GM19395 (cell line): ENCODE data around the gene ZNF514.
"Not testable (repeated sequence)": the region's sequence is repeated elsewhere in the genome, so short reads cannot be mapped to it uniquely, and the experiment has no call there.

Experiments used
- ATAC-seq: cut with Tn5 transposase; IDR thresholded peaks from one replicate; pipeline ENCODE4 v1.9.1; 2021; ENCODE audit warnings: mild to moderate bottlenecking, moderate library complexity; ENCODE audit not compliant: unreplicated experiment

ZNF514 gene

DNA sequence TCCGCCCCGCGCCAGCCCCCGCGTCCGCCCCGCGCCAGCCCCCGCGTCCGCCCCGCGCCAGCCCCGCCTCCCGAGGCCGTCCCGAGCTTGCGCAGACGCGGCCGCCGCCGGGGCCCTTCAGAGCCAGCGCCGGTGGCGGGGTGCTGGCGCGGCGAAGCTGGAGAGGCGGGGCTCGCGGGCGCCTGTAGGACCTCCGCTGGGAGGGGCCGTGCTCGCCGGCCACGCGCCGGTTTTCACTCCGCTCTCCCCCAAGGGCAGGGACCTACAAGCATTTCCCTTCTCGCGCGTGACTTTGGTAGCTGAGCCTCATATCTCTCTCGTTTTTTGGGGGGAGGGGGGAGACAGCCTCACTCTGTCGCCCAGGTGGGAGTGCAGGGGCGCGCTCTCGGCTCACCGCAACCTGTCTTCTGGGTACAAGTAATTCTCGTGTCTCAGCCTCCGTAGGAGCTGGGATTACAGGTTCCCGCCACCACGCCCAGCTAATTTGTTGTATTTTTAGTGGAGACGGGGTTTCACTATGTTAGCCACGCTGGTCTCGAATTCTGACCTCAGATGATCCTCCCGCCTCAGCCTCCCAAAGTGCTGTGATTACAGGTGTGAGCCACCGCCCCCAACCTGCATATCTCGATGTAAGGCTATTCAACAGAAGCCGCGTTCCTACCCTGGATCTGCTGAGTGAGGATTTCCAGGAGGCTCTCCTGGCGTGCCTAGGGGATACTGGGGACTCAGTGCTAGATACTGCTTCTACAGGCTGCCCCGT, at the start of gene ZNF514:
TSS of gene ZNF514 (minus strand) at position 159 of the 760 bp plus-strand sequence. CDS start 6,595 bp downstream, outside the sequence.
- ATAC-seq, result peak; percentile 82

DNA sequence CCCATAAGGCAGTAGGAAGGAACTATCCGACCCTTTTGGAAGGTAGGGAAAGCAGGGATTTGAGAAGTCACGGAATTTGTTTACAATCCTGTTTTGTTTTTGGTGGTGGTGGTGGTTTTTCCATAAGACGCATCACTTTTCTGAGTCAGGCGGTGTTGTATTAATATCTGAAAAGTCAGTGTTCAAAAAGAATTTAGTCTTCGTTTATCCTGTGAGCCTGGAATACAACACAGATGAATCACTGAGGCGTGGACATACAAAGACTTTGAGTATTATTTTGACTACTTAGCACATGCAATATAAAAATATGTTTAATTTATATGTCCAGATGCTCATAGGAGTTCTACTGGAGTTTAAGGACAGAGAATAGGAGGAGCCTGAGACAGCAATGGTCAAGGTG, 48.5 kb upstream of the ZNF514 start:
- ATAC-seq, result no peak

DNA sequence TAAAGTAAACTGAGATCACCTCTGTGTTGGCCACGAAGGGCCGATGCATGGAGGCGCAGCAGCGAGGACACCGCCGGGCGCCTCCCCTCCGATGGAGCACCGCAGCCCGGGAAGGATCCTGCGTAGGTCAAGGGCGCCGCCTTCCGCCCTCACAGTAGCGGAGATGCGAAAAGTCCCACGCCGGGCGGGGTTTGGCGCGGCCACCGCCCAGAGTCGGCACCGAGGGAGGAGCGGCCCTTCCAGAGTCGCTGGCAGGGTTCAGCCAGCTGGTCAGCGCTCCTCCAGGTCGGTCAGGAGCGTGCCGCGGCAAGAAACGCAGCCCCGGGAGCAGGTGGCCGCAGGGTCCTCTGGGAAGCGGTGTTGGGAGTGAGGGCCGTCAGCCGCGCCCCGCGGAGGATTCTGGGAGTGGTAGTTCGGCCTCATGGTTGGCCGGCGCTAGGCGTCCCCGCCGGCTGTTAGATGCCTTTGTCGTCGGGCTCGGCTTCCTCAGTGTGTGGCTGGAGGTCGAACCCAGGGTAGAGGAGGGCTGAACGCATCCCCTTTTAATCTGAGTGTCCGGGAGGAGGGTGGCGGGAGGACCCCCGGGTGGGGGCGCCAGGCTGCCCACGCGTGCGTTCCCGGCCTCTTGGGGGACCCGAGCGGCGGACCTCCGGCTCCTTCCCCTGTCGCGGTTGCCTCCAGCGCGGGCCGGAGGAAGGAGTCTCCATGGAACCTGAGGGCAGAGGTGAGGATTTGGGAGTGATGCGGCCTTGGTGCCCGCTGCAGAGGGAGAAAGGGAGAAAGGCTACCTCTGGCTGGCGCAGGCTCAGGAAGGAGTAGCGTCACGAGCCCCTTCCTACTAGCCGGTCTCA, 47.7 kb upstream of the ZNF514 start, which contains the start of gene ZNF892:
TSS of gene ZNF892 (plus strand) at position 411 of the 851 bp plus-strand sequence. CDS start at position 706, 295 bp downstream.
- peak; percentile 96 for ATAC-seq

- ATAC-seq, result no peak
Measured at GRCh38 chr2:95206096-95206495, 46.4 kb upstream of the ZNF514 start.

DNA sequence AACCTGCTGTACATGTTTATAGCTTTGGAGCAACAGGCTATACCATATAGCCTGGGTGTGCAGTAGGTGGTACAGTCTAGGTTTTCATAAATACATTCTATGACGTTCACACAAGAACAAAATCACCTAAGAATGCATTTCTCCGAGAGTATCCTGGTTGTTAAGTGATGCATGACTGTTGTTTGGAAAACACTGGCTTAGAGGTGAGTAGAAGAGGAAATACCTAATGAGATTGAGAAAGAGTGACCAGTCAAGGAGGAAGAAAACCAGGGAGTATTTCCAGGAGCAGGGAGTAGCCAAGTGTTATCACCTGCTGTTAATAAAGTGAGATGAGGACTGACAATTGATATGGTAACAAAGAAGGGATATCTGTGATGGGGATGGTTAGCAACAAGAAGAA, 44.7 kb upstream of the ZNF514 start:
- ATAC-seq, result no peak

DNA sequence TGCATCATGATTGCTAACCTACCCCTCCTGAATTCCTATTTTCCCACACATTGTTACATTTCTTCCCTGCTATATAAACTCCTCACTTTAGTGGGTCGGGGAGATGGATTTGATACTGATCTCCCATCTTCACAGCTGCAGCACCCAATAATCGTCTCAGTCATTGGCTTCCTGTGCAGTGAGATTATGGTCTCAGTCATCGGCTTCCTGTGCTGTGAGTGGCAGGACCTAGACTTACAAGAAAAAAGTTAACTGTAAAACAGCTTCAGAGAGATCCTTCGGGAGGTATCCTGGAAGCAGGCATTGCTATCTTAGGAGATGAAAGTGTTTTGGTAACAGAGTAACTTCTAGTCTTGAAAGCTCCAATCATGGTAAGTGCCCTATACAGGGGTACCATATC, 44.3 kb upstream of the ZNF514 start:
- no peak for ATAC-seq

GRCh38 chr2:95192956-95193355, 33.3 kb upstream of the ZNF514 start:
- not testable (repeated sequence) for ATAC-seq

- no peak for ATAC-seq
Measured at GRCh38 chr2:95185973-95186372, 26.3 kb upstream of the ZNF514 start.

DNA sequence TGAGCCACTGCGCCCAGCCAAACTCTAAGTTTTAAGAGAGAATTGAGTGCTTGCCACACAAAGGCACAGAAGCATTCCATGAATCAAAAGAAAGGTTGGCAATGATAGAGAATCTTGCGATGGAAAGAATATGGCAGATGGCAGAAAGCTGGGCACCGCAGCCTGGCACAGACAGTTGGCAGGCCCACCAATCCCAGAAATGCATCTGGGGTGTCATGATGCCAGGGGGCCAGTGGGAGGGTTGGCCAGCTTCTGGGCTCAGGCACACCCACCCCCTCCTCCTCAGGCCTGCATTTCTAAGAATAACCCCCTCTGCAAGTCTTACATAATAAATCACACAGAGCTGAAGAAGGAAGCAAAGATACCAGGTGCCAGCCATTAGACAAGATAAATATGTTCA, 25.5 kb upstream of the ZNF514 start:
- no peak for ATAC-seq

DNA sequence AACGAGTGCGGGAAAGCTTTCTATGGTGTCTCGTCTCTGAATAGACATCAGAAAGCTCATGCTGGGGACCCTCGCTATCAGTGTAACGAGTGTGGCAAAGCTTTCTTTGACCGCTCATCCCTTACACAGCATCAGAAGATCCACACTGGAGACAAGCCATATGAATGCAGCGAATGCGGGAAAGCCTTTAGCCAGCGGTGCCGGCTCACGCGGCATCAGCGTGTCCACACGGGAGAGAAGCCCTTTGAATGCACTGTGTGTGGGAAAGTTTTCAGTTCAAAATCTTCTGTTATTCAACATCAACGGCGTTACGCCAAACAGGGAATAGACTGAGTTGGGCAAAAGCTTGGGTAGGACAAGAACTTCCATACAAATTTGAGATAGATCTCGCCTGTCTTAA, 22.1 kb upstream of the ZNF514 start:
- ATAC-seq, result no peak

- ATAC-seq, result no peak
Measured at GRCh38 chr2:95179451-95179850, 19.8 kb upstream of the ZNF514 start.

DNA sequence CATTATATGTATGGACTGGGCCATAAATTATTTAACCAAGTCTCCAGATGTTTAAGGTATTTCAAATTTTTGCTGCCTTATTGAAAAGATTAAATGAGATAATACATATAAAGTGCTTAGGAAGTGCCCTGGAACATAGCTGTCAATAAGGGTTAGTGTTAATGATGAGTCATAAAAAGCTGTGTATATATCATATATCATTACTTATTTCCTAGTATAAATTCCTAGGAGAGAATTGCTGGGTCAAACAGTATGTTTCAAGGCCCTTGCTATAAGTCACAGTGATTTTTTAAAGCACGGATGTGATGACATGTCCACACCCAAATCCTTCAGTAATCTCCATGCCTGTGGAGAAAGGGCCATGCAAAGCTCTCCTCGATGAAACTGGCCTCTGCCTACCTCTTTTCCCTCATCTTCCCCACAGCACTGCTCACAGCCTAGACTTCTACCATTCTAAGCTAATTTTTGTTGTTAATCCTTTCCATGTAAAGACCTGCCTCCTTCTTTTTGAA, 14.4 kb upstream of the ZNF514 start:
- ATAC-seq, result no peak

DNA sequence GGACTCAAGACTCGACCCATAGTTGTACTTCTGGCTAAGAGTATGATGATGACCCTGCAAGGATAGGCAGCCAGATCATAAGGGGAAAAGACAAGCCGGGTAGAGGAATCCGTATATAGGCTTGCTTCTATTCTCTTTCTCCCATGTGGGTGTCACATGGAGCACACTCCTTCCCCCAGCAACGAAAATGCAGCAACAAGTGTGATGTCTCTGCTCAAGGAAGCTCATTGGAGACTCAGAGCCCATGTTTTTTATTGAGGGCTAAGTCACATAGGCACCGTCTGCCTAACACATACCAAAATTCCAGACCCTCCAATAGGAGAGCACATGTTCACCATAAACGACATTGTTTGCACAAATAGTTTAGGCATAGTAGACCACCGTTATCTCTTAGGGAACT, 12.3 kb upstream of the ZNF514 start:
- ATAC-seq, result no peak

DNA sequence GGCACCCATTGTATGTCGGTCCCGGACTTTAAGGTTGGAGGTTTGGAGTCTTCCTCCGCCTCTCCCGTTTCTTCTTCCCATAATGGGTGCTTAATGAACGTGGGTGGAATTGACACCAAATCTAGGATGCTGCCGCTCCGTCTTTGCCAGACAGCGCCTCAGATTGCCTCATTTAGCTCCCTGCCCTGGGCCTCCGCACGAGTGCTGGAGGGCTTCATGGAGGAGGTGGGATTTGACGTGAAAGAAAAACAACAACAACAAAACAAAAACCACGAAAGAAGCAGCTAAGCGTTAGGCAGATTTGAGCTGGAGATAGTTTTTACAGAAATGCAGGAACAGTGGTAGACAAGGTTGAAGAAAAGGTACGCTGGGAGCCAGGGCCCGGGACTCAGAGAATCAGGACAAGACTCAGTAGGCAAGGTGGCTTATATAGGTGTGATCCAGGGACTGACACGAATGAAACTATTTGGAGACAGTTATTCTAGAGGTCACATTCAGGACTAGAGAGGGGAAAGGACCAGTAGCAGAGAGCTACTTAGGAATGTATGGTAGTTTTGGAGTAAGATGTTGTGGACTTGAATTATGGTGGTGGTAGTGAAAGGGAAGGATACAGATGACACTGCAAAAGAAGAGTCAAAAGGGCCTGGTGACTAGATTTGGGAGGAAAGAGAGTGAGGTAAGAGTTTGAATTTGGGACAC, 6.6 kb upstream of the ZNF514 start:
- peak; percentile 19 for ATAC-seq

DNA sequence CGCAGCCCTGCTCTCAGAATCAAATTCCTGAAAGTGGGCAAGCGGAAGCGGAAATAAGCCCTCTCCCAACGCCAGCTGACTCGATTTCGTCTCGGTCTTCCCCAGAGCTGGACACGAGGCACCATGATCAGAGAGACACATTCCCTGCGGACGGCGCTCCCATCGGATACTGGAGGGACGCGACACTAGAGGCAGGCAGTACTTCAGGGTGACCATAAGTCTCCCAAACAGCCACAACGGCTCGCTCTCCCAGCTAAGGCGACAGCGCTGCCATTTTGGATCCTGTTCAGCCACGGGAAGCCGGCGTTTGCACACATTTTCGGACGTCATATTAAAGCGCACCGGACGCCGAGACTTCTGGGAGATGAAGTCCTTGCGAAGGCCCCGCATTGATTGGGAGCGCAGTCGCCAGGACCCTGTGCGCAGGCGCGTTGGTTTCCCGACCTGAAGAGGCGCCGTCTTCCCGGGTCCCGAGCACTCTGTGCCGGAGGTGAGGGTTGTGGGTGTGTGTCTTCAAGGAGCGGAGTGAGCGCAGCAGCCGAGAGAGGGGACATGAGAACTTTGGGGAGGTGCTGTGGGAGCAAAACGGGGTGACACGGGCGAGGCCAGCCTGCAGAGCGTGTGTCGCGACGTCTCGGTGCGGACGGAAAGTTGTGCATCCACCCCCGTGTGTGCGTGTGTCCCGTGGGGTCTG, 5.9 kb upstream of the ZNF514 start, which contains the start of gene ZNF2:
TSS of gene ZNF2 (plus strand) at position 439 of the 694 bp plus-strand sequence. CDS start 10,418 bp downstream, outside the sequence.
- ATAC-seq, result peak; percentile 92

DNA sequence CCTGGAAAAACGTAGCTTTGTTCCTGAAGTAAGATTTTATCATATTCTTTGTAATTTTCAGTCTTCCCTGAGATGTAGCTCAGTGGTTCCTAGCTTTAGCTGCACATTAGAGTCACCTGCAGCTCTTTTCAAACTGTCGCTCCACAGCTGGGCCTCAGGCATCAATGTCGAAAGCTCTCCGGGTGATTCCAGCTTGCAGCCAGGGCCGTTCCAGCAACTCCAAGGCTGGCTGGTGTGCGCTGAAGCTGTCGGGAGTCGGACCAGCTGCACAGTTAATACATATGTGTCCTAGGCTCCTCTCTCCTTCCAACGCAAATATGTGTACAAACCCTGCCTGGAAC, 5.4 kb upstream of the ZNF514 start:
- peak; percentile 30 for ATAC-seq

DNA sequence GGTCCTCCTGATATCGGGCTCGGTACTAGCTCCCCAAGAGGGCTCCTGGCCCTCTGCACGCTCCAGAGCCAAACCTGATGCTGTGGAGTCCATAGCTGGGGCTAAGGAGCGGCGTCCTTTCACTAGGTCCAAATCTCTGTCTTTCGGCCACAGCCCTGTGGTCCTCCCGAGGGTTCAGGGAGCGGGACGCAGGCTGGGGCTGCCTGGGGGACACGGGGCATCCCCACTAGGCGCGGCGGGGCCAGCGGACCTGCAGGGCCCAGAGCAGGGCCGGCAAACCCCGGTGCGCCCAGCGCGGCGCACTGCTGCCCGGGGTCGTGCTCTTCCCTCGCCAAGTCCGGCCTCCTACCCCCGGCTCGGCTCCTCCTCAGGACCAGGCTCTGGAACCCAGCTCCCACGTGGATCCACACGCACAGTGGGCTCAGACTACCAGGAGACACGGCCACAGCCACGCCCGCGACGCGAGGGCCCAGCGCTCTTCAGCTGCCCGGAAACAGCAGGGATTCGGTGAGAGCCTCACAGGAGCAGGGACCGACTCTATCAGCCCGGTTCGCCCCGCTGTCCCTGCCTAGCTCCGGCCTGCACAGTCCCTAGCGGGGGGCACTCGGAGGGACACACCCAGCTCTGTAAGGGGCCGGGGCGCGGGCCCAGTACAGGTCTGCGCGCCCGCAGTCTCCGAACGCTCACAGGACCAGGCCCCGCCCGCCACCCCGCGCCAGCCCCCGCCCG, 593 bp downstream of the ZNF514 start:
- ATAC-seq, result peak; percentile 52

DNA sequence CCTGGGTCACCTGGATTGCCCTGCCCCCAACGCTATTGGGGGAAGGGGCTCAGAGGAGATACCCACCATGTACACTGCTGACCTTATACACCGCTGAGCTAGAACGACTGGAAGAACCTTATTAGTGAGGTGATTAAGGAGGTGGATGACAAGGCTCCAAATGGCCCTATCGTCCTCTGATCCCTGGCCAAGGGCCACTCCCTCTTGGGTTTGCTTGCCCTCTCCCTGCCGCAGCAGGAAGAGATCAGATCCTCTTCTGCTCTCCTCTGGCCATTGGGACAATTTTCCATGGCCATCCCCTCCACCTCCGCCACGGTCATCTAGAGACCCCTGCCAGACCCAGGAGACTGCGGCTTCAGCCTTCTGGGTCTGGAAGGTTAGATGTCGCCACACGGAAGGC, 1.2 kb downstream of the ZNF514 start:
- ATAC-seq, result no peak

- ATAC-seq, result no peak
Measured at GRCh38 chr2:95149397-95149984, 10.2 kb downstream of the ZNF514 start.
